Colonic mucosa (tissue), 4 donors: Measurements from ENCODE around the gene KIAA0513. TPM values are rescaled to one million over a fixed set of nuclear protein-coding genes. Genes with fewer than 3 reads are reported as not detected.

ENCODE experiments used
- DNase-seq: peaks from one replicate; pipeline ENCODE4 v3.0.0-alpha.2; 2020
- H3K27ac ChIP-seq: fragments of 200-600 bp; one replicate; pipeline ENCODE4 v1.8.0; 2021
- H3K27me3 ChIP-seq: fragments of 200-600 bp; one replicate; pipeline ENCODE4 v1.8.0; 2021
- H3K36me3 ChIP-seq: fragments of 200-600 bp; one replicate; pipeline ENCODE4 v1.8.0; 2021
- H3K4me1 ChIP-seq: fragments of 200-600 bp; one replicate; pipeline ENCODE4 v1.8.0; 2021; ENCODE audit warnings: mild to moderate bottlenecking
- H3K4me3 ChIP-seq: fragments of 200-600 bp; one replicate; pipeline ENCODE4 v1.8.0; 2021
- H3K9ac ChIP-seq, 2 donors: one replicate each; pipeline ENCODE4 v1.7.0; 2013; ENCODE audit warnings: control low read depth in 2 of 2, low read depth in 2 of 2, low read length in 2 of 2
- H3K9me3 ChIP-seq: fragments of 200-600 bp; one replicate; pipeline ENCODE4 v1.8.0; 2021
- CTCF ChIP-seq: fragments of 200-600 bp; IDR thresholded peaks from one replicate; pipeline ENCODE4 v1.8.0; 2022; ENCODE audit warnings: antibody characterized with exemption, mild to moderate bottlenecking
- intact Hi-C: fragments of 100-400 bp; cut with DNase I; formaldehyde crosslinking; loops from one replicate; pipeline ENCODE4 v1.14.1; 2022
- total RNA-seq, 2 donors: library from RNA; stranded (reverse); fragmentation: NEBNext Ultra II Directional in 1 of 2; extraction: Animal tissue kit (Norgen Biotek cat#: 25700) in 1 of 2; gene quantifications; one replicate each; pipeline ENCODE4 v1.2.1, GENCODE V29; 2021
- donor health status: healthy.
- donor health status: DM: no; HTN: no; CAD: no.
- donor health status: DM: no; HTN: no; CAD: no.

Gene KIAA0513
- total RNA-seq, 2 donors from 2014 or later: 17.7 to 22.8 TPM

GRCh38 chr16:85094176-85094805 is 66.7 kb downstream of the KIAA0513 start:
- H3K27ac ChIP-seq: no peak overlapping the region
- H3K4me1 ChIP-seq: no peaks in the 10 kb centered on the region
- H3K36me3 ChIP-seq: no peaks in the 10 kb centered on the region
- H3K9ac ChIP-seq: no peak overlapping the region
- no peak for DNase-seq
- H3K9me3 ChIP-seq: no peaks in the 10 kb centered on the region
- no peak overlapping the region for H3K4me3 ChIP-seq
- intact Hi-C loops: no loop called here
- no peak for TF ChIP-seq CTCF
- no peaks in the 10 kb centered on the region for H3K27me3 ChIP-seq

GRCh38 chr16:85094812-85095211 is 67.2 kb downstream of the KIAA0513 start:
- intact Hi-C loops: no loop called here
- no peaks in the 10 kb centered on the region for H3K4me1 ChIP-seq
- H3K9ac ChIP-seq: no peak overlapping the region
- TF ChIP-seq CTCF: no peak
- no peak overlapping the region for H3K4me3 ChIP-seq
- no peak overlapping the region for H3K27ac ChIP-seq
- DNase-seq: no peak
- H3K9me3 ChIP-seq: no peaks in the 10 kb centered on the region
- H3K27me3 ChIP-seq: no peaks in the 10 kb centered on the region
- H3K36me3 ChIP-seq: no peaks in the 10 kb centered on the region

DNA sequence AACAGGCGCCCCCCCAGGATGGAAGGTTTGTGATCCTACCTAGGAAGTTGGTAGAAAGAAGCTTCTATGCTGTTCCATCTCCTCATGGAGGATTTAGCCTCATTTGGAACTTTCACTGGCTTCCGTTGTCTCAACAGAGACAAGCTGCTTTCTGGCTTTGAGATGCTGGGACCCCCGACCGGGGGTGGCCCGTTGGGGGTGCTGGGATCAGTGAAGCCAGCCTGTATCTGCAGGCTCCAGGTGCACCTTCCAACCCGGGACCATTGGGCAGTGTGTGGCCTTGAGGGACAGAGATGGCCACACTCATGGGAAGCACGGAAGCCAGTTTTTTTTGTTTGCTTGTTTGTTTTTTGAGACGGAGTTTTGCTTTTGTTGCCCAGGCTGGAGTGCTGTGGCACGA is 69.3 kb downstream of the KIAA0513 start:
- intact Hi-C loops: no loop called here
- TF ChIP-seq CTCF: no peak
- no peak for DNase-seq
- no peaks in the 10 kb centered on the region for H3K27me3 ChIP-seq
- no peaks in the 10 kb centered on the region for H3K4me1 ChIP-seq
- H3K4me3 ChIP-seq: no peak overlapping the region
- no peak overlapping the region for H3K27ac ChIP-seq
- no peak overlapping the region for H3K9ac ChIP-seq
- H3K9me3 ChIP-seq: no peaks in the 10 kb centered on the region
- no peaks in the 10 kb centered on the region for H3K36me3 ChIP-seq

- Histone ChIP-seq H3K36me3 (no peaks in the 10 kb centered on the region), H3K27ac (no peak overlapping the region), H3K4me3 (no peak overlapping the region), H3K9ac (no peak overlapping the region), H3K9me3 (no peaks in the 10 kb centered on the region), H3K4me1 (no peaks in the 10 kb centered on the region), H3K27me3 (no peaks in the 10 kb centered on the region)
- TF ChIP-seq CTCF: no peak
- no peak for DNase-seq
- intact Hi-C loops: no loop called here
Observed at GRCh38 chr16:85098565-85098964, 71.0 kb downstream of the KIAA0513 start.

- Histone ChIP-seq H3K4me1 (no peaks in the 10 kb centered on the region), H3K27me3 (no peaks in the 10 kb centered on the region), H3K27ac (no peak overlapping the region), H3K9me3 (no peaks in the 10 kb centered on the region), H3K4me3 (no peak overlapping the region), H3K9ac (no peak overlapping the region), H3K36me3 (no peaks in the 10 kb centered on the region)
- no peak for DNase-seq
- no peak for TF ChIP-seq CTCF
- intact Hi-C loops: no loop called here
Observed at GRCh38 chr16:85100265-85100664, 72.7 kb downstream of the KIAA0513 start.
